DND-41 (cell line): ENCODE measurements around the gene NME3.

Experiments used
- EZH2 ChIP-seq: IDR thresholded peaks from 3 replicates; pipeline ENCODE4 v1.6.1; 2012; ENCODE audit warnings: borderline replicate concordance, low read depth, mild to moderate bottlenecking, moderate library complexity, low read length, inconsistent platforms; ENCODE audit not compliant: severe bottlenecking
- TF ChIP-seq, protein P1 (sequence below): IDR thresholded peaks from 2 replicates; pipeline ENCODE4 v1.5.1; 2012; ENCODE audit warnings: borderline replicate concordance, low read length, moderate library complexity, mild to moderate bottlenecking; ENCODE audit not compliant: poor library complexity, severe bottlenecking; ENCODE audit errors: extremely low read depth

GRCh38 chr16:1764971-1765370 lies 6.4 kb downstream of the NME3 start:
- TF ChIP-seq, protein P1, sequence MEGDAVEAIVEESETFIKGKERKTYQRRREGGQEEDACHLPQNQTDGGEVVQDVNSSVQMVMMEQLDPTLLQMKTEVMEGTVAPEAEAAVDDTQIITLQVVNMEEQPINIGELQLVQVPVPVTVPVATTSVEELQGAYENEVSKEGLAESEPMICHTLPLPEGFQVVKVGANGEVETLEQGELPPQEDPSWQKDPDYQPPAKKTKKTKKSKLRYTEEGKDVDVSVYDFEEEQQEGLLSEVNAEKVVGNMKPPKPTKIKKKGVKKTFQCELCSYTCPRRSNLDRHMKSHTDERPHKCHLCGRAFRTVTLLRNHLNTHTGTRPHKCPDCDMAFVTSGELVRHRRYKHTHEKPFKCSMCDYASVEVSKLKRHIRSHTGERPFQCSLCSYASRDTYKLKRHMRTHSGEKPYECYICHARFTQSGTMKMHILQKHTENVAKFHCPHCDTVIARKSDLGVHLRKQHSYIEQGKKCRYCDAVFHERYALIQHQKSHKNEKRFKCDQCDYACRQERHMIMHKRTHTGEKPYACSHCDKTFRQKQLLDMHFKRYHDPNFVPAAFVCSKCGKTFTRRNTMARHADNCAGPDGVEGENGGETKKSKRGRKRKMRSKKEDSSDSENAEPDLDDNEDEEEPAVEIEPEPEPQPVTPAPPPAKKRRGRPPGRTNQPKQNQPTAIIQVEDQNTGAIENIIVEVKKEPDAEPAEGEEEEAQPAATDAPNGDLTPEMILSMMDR: no peak
- TF ChIP-seq EZH2: no peak
